Suppressor macrophage (primary cell): ENCODE results near the gene OLFM4.
A peak's percentile ranks its signal among the peaks of the same experiment; 100 is the strongest.
"Not testable (repeated sequence)": the region's sequence is repeated elsewhere in the genome, so short reads cannot be mapped to it uniquely, and the experiment has no call there.

Source experiments
- DNase-seq, 4 experiments: peaks; one replicate each; pipeline ENCODE4 v3.0.0-alpha.2; 2020 to 2022
- total RNA-seq, 17 experiments: gene quantifications; one replicate each; lab custom pipeline; 2026; ENCODE audit warnings: mixed read lengths in 6 of 17, inconsistent platforms in 3 of 17; lab: John Stamatoyannopoulos, UW

OLFM4 gene, protein sequence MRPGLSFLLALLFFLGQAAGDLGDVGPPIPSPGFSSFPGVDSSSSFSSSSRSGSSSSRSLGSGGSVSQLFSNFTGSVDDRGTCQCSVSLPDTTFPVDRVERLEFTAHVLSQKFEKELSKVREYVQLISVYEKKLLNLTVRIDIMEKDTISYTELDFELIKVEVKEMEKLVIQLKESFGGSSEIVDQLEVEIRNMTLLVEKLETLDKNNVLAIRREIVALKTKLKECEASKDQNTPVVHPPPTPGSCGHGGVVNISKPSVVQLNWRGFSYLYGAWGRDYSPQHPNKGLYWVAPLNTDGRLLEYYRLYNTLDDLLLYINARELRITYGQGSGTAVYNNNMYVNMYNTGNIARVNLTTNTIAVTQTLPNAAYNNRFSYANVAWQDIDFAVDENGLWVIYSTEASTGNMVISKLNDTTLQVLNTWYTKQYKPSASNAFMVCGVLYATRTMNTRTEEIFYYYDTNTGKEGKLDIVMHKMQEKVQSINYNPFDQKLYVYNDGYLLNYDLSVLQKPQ
- 0 to 0.66 (median 0) reads per million in 17 experiments for total RNA-seq

DNA sequence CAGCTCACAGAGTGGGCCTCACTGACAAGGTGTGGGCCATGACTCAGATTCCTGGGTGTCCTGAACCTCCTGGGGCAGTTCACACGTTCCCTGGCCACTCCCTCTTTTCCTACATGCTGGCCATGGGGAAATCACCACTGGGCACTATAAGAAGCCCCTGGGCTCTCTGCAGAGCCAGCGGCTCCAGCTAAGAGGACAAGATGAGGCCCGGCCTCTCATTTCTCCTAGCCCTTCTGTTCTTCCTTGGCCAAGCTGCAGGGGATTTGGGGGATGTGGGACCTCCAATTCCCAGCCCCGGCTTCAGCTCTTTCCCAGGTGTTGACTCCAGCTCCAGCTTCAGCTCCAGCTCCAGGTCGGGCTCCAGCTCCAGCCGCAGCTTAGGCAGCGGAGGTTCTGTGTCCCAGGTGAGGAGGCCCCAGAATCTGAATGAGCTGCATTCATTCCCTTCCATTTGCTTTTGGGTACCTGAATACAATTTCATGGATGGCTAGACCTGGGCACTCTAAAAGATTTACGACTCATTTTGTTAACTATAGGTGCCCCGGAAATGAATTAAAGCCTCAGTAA, at the start of gene OLFM4:
OLFM4 (plus strand) TSS at position 177 of the 567 bp plus-strand sequence; CDS start at position 201, 24 bp downstream.
- no peak for DNase-seq

DNA sequence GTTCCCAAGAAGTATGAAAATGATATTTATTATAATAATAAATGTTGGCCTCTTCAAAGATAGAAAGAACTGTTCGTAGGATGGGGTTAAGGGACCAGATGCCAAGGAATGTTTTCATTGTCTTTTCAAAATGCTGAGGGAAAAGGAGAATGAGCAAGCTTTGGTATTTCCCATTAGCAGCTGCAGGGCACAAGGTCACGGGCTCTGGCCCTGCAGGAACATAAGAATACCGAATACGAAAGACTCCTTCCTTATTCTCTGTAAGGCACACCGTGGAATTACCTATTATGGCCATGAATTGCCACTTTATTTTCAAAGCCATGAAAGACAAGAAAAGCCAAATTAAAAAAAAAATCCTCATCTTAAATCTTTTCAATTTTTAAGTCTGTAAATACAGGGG, 49.6 kb upstream of the OLFM4 start:
- DNase-seq: no peak

DNA sequence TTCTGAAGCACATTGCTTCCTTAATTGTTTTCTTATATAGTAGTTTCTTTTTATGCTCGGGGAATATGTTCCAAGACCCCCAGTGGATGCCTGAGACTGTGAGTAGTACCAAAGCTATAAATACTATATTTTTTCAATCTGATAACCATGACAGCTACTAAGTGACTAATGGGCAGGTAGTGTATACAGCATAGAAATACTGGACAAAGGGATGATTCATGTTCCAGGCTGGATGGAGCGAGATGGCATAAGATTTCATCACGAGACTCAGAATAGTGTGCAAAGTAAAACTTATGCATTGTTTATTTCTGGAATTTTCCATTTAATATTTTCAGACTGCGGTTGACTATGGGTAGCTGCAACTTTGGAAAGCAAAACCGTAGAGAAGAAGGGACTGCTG, 47.9 kb upstream of the OLFM4 start:
- no peak for DNase-seq

DNA sequence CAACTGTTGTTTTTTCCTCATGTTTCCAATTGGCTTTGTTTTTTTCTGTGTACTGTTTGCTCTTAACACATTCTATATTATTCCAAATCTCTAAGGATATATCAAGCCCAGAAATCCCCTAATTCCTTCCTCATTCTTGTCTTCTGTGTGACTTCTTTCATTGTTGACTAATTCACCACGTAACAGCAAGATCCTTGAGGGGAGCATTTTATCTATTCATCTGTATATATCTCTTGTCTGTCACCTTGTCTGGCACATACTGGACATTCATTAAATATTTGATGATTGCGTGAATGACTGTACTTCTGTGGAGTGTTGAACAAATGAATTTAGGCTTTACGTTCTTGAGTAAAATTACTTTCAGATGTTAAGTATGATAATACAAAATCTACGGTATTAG, 44.8 kb upstream of the OLFM4 start:
- no peak for DNase-seq

DNA sequence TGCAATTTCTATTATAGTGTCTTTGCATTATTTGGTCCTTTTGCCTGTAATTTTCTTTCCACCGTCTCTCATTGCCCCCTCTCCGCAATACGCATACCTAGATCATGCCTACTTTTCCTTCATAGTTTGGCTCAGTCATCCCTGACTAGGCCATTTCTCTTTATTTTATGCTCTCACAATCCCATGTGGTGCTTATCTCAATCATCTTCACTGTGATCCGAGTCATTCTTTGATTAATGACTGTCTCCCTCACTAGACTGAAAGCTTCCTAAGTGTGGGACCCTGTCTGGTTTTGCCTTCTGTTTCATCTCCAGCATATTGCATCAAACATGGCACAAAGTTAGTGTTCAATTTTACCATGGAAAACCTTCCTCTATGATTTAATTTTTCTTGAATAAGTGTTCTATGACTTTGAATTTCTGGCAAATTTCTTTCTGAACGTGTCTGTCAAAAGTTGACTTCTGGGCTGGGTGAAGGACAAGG, 43.7 kb upstream of the OLFM4 start:
- no peak for DNase-seq

DNA sequence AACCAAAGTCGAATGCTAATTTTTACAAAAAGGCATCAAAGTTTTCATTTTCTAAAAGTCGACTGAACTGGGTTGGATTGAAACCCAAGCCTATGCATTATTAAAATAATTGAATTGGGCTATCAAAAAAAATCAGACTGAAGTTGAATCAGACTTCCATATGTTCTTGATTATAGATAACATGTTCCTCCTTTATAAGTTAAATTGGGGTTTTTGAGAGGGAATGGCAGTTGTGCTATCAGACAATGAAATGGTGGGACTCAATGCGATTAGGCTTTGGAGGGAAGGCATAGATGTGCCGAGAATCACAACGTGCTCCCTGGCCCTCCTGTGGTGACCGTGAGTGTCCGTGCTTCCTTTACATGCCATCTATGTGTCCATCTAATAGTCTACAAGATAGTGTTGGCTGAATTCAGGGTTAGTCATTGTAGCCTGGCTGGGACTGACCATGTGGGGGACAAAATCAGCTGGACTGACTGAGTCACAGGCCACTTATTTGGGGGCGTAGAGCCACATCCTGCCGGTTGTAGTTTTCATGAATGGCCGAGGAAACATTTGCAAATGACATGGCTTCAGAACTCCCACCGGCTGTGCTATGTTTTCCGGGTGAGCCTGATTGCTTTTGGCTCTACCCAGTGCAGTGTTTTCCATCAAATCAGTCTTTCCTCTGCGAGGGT, 37.1 kb upstream of the OLFM4 start:
- DNase-seq: no peak

DNA sequence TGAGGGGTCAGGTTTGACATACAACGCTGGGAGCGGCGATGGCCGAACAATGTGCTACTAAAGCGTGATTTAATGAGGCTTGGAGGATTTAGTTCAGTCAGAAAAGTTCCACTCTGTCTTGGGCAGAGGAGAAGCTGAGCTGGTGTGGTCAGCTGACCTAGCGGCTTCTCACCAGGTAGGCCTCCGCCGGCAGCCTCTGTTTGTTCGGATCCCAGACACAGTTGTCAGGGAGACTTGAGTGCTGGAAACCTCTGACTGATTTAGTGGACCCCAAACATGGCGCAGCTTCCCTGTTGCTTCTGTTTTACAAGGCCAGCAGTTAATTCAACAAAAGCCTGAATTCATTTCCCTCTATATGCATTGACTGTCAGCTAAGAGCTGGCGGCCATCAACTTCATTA, 36.5 kb upstream of the OLFM4 start:
- DNase-seq: no peak

DNA sequence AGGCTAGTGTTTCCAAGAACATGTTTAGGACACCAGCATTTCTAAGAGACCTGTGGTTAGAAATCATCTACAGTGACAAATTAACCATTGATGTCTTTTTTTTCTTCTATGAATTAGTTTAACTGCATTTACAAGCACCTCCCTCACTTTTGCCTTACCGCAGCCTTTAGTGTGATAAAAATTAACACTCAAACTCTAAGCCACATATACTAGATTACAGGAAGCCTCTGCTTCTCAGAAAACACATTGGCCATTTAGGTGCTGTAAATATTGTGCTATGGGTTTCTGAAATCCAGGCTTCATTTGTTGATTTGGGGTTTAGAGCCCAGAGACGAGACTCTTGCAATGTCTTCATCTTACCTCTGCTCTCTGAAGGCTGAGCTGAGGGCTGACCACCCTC, 34.6 kb upstream of the OLFM4 start:
- DNase-seq: no peak

DNA sequence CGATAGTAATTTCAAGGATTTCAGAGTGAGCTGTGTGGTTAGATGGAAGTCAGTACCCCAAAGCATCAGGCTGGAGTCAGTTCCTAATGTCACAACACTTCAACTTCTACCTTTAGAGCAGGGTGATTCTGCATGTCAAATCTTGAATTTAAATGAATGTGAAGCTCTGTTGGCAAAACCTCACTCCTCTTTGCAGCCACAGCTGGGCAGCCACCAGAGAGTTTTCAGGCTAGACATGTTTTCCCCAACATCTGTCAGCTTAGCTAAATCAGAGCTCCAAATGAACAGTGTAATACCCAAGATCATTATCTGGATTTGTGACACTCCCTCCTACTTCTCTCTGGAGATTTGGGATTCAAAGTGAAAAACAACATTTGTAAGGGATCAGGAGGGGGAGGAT, 33.7 kb upstream of the OLFM4 start:
- DNase-seq: no peak

DNA sequence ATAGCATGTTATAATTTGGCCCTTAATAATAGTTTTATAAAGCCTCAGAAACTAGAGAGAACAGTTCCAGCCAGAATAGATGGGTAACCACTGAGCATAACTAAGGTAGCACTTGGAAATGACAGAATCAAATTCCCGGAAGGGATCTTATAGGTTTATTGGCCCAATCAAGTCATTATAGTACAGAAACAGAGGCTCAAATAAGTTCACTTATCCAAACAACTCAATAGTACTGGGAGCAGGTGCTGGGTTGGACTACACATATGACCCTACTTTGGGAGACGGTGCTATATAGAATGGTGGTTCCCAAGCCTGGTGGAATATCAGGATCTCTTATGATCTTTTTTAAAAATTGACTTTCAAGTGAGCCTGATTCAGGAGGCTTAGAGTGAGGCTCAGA, 32.7 kb upstream of the OLFM4 start:
- DNase-seq: no peak

DNA sequence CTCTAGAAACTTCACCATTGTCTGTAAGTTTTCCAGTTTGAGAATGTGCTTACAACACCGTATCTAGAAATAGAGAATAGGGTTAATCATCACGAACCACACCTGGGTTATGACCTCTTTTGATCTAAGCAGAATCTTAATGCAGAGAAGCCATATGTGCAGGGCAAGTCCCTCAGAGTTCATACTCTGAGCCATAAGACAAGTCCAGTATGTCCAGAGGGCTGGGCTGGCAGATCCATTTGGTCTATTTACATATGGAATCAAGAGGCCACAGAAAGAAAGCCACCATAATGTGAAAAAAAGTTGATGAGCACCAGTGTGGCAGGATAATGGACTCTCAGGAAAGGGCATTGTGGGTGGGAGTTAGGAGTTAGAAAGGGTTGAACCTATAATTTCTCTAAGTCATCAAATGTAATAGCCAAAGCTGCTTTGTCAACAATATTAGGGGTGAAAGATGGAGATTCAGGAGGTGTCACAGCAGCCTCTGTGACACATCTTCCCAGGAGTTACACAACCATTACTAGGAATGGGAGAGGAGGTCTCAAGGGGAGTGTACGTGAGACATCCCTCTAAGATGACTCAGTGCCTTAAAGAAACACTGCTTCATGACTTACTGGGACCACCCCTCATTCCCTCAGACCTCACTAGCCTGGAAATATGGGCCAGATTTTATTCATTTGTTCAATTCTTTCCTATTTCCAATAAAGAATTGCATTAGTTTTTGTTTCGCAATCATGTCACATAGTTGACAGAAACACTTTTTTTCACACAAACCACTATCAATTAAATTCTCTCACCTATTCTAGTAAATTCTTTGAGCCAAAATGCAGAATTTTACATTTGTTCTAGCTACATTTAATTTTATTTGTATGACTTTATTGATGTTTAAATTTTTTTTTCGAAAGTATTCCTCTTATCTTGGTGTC, 30.4 kb upstream of the OLFM4 start:
- DNase-seq: no peak

DNA sequence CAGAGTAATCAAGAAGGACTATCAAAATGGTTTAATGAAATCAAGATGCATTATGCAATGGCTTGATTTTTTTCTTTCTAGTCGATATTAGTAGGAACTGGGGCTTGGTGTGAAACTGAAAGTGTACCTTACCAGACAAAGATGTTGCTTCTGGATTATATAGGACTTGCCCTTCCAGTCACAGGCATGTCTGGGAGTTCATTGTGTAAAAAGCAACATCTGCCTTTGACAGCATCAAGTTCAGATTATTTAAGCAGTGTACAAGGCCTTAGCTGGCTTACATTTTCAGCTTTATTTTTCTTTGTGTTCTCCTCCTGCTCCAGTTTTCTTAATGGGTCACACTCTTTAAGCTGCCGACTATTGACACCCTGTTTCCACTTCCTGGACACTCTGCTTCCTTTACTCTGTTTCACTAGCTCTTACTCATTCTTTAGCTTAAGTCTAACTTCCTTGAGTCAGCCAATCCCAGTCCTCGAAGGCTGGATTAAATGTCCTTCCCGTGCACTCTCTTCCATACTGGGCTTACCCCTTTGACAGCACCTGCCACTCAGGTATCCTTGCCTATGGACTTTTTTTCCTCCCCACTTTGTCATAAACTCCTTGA, 29.4 kb upstream of the OLFM4 start:
- DNase-seq: no peak

DNA sequence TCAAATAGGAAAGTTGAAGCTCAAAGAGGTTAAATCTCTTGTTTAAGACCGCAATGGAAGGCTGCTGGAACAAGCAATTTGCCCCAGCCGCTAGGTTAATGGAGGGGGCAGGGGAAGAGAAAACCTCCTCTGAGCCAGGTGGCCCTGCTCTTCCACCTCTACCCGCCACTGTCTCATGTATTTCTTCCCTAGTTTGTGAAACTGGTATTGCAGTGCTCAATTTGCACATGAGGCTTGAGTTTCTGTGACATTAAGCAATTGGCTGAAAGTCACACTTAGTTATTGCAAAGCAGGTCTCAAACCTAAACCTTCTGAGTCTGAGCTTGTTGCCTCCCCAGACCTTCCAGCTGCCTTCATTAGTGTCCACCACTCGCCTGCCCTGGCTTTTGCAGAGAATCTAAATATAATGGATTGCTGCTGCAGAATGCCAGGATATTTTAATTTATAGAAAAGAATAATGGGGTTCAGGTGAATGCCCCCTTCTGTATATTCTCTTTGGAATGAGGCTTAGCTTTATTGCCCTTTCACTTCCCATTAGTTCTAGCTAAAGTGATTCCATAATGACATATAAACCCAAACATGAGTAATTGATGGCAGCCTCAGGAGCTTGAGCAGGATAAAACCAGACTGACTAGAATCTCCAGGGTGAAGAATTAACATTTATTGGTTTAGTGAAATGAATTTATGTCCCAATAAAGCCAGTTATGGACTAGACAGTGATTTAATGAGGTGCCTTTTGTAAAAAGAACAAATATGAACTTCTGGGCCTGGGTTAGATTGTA, 27.0 kb upstream of the OLFM4 start:
- no peak for DNase-seq

DNA sequence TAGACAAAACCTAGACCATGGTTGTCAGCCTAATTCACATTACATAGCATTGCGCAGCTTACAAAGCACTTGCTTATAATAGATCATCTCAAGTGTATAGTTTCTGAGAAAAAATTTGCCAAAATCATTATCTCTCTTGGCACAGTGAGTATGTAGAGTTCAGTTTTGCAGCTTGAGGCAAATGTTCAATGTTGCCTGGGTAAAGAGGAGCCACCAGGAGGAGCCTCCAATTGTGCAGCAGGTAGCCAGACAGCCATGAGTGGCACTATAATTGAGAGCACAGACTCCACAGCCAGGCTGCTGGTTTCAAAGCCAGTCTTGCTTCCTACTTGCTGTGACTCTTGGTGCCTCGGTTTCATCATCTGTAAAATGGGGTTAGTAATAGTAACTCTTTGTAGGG, 24.0 kb upstream of the OLFM4 start:
- DNase-seq: no peak

DNA sequence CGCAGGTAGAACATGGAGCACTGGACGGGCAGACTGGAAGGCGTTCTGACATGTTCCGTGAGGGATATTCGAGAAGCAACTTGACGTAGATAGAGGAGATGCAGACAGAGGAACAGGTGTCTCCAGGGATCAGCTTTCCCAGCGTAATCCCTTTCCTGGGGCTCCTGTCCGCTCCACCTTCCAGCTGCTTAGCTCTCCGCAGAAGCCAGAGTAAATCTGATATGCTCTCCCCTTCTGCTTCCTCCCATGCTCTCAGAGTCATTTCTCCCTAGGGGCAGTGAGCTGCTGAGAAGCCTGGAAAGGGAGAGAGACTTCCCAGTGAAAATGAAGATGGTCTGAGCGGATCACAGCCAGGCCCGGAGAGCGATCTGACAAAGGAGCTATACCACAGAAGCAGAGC, 23.0 kb upstream of the OLFM4 start:
- DNase-seq: no peak

DNA sequence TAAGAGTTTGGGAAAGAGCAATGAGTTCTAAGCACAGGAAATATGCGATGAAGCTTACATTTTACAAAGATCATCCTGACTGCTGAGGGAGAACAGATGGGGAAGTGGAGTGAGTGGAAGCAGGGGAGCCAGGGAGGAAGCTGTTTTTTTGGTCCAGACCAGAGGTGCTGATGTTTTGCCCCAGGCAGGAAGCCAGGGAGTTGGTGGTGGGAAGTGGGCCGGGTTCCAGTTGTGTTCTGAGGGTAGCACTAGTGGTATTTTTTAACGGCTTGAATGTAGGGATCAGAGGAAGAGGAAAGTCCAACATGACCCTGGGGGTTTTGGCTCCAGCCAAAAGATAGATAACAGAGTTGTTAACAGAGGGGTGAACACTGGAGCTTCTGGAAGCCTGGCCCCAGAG, 20.7 kb upstream of the OLFM4 start:
- peak in 3 of 4 experiments; percentile 2 to 10 (median 9) for DNase-seq

DNA sequence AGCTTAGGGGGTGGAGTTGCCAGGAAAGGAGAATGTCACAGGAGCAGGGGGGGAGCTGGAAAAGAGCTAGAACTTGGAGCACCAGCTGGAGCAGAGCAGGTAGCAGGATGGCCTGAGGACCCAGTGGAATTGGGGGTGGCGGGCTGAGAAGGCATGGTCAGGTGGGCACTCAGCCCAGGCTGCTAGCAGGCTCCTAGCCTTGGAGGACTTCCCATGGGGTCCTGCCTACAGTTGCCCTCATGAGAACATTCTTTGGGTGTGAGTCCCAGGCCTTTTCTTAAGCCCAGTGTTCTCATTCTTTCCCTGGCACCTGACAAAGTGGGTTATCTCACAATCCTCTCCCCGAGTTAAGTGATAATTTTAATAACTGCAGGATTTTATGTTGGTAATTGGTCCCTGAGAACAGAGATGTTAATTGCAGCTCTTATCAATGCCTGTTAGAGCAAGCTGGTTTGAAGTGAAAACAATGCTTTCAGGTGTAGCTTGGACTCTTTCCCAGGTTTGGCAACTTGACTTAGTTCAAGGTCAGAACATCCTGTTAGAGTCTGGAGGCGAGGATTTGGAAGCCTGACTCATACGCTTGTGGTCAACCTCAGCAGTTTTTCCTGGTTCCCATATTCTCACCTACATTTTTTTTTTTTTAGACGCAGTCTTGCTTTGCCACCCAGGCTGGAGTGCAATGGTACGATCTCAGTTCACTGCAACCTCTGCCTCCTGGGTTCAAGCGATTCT, 18.1 kb upstream of the OLFM4 start:
- DNase-seq: peak in 2 of 4 experiments; percentile 4 to 7

DNA sequence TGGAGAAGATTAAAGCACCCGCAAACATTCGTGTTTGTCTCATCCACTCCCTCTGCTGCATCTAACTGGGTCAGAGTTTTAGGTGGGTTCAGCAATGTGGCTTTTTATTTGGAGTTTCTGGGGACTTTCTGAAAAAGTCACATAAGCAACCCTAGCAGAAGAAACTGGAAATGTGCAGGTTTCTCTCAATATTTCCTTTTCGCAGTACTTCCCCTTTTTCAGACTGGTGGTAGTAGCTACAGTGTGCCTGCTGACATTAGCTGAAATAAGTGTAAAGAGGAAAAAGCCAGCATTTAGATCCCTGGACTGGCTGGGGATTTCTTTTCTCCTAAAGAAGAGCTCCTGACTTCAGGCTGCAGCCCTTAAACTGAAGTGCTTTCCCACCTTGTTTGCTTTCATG, 15.9 kb upstream of the OLFM4 start:
- DNase-seq: peak; percentile 21 to 66 (median 42)

DNA sequence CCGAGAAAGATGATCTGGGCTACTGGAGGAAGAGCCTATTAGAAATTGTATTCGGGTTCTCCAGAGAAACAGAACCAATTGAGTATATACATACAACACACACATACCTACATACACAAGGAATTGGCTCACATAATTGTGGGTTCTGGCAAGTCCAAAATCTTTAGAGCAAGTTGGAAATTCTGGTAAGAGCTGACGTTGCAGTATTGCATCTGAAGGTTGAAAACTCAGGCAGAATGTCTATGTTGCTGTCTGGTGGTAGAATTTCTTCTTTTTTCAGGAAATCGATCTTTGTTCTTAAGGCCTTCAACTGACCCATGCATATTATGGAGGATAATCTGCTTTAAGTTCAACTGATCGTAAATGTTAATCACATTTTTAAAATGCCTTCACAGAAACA, 15.5 kb upstream of the OLFM4 start:
- DNase-seq: no peak

DNA sequence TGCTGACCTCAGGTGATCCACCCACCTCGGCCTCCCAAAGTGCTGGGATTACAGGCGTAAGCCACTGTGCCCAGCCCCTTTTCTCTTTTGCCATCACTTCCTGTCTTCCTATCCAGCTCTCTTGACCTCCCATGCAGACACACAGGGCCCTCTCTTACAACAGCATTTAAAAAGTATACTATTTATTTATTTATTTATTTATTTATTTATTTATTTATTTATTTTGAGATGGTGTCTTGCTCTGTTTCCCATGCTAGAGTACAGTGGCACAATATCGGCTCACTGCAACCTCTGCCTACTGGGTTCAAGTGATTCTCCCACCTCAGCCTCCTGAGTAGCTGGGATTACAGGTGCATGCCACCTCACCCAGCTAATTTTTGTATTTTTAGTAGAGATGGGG, 14.6 kb upstream of the OLFM4 start:
- not testable (repeated sequence) for DNase-seq
